ENCODE data around the gene PDZD11. TPM values are rescaled to one million over a fixed set of nuclear protein-coding genes. Genes with fewer than 3 reads are reported as not detected.
"Not testable (repeated sequence)": the region's sequence is repeated elsewhere in the genome, so short reads cannot be mapped to it uniquely, and the experiment has no call there.

PDZD11 gene
- total and polyA plus RNA-seq, 8 donors: 7.4 to 30.9 (median 13.4) TPM

- FAIRE-seq (no peak), ATAC-seq (no peak), DNase-seq (no peak)
- no peaks in the 10 kb centered on the region for H3K36me3 ChIP-seq
- H3K9me3 ChIP-seq: no peaks in the 10 kb centered on the region
- no peak overlapping the region for H3K4me3 ChIP-seq
- no peaks in the 10 kb centered on the region for H3K4me1 ChIP-seq
- peaks cover 0 to 4% (median 0%) of the 10 kb centered on the region in 4 donors for H3K27me3 ChIP-seq
- 62 to 79% methylated on average over 3 of the region's 3 CpGs for WGBS, 2 donors
- H3K27ac ChIP-seq: no peak overlapping the region
- TF ChIP-seq CTCF (IDR thresholded peaks at IDR 0.05): no peak
- intact Hi-C loops (cut with DNase I): no loop called here
These were observed 9.2 kb downstream of the PDZD11 start for GRCh38 chrX:70280573-70280972.

- ATAC-seq (no peak), DNase-seq (no peak), FAIRE-seq (no peak)
- TF ChIP-seq CTCF (IDR thresholded peaks at IDR 0.05): no peak
- H3K9me3 ChIP-seq: no peaks in the 10 kb centered on the region
- 79 to 87% methylated on average over 3 of the region's 3 CpGs for WGBS, 2 donors
- H3K4me1 ChIP-seq: no peaks in the 10 kb centered on the region
- H3K27ac ChIP-seq: no peak overlapping the region
- H3K4me3 ChIP-seq: no peak overlapping the region
- H3K36me3 ChIP-seq: no peaks in the 10 kb centered on the region
- H3K27me3 ChIP-seq: peaks cover 0 to 4% (median 0%) of the 10 kb centered on the region in 4 donors
- intact Hi-C loops (cut with DNase I): no loop called here
These were observed 10.6 kb downstream of the PDZD11 start for GRCh38 chrX:70279081-70279480.

- H3K4me1 ChIP-seq: not testable (repeated sequence)
These were observed 15.7 kb downstream of the PDZD11 start for GRCh38 chrX:70274029-70274428.

GRCh38 chrX:70268034-70268433, 21.7 kb downstream of the PDZD11 start, which contains the start of gene ARR3:
Gene ARR3, plus strand, starts transcription at chrX:70268334. Its CDS starts 1,052 bp downstream, at chrX:70269386.
- H3K36me3 ChIP-seq: no peaks in the 10 kb centered on the region
- H3K27ac ChIP-seq: no peak within 1 kb of the TSS
- H3K9me3 ChIP-seq: no peaks in the 10 kb centered on the region
- no peaks in the 10 kb centered on the region for H3K4me1 ChIP-seq
- no peak within 1 kb of the TSS for H3K4me3 ChIP-seq
- no peak for FAIRE-seq
- intact Hi-C loops (cut with DNase I): no loop called here
- ATAC-seq: no peak
- DNase-seq: no peak
- no peaks in the 10 kb centered on the region for H3K27me3 ChIP-seq
- TF ChIP-seq CTCF (IDR thresholded peaks at IDR 0.05): no peak

More at GRCh38 chrX:70274029-70274428, 15.7 kb downstream of the PDZD11 start:
- WGBS, 2 donors: 75 to 80% methylated on average over 7 of the region's 7 CpGs
- H3K9me3 ChIP-seq; H3K4me3 ChIP-seq; FAIRE-seq; H3K36me3 ChIP-seq; H3K27me3 ChIP-seq; intact Hi-C loops (cut with DNase I); H3K27ac ChIP-seq; ATAC-seq; DNase-seq: not testable (repeated sequence)

GRCh38 chrX:70264784-70265183, 24.9 kb downstream of the PDZD11 start:
- no peak overlapping the region for H3K27ac ChIP-seq
- H3K9me3 ChIP-seq: no peaks in the 10 kb centered on the region
- peaks cover 0 to 3% (median 0%) of the 10 kb centered on the region in 4 donors for H3K27me3 ChIP-seq
- intact Hi-C loops (cut with DNase I): no loop called here
- no peaks in the 10 kb centered on the region for H3K36me3 ChIP-seq
- no peaks in the 10 kb centered on the region for H3K4me1 ChIP-seq
- no peak overlapping the region for H3K4me3 ChIP-seq
- FAIRE-seq (no peak), ATAC-seq (no peak), DNase-seq (no peak)
- no peak for TF ChIP-seq CTCF (IDR thresholded peaks at IDR 0.05)
- WGBS, 2 donors: 57 to 58% methylated on average over 3 of the region's 3 CpGs
